ENCODE data around the gene ZCCHC24.

The ZCCHC24 gene

DNA sequence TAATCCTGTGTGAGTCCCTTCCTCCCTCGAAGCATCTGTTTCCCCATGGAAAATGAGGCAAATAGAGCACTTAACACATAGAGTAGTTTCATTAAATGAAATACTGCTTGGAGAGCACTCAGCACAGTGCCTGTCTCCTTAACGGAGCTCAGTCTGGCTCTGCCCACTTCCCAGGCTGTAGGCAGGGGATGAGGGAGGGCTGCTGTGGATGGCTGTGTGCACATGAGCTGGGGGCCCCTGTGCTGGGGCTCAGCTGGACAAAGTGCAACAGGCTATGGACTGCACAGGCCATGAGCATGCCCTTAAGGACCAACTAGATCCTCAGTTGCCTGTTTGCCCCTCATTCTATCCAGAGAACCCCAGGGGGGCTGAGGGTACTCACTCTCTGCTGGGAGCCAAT, 14.5 kb downstream of the ZCCHC24 start:
- no peak for DNase-seq (ENCODE audit: low read depth, low spot score)
- POLR2A ChIA-PET: interaction anchor here (0.9 to 1.2 kb wide), 2 partner anchors 8 to 31 kb away, joined by 3 read pairs; no protein-coding TSS in a partner anchor
- H3K4me3 ChIP-seq (ENCODE audit: low read depth, low read length): no peak overlapping the region
- CTCF ChIA-PET: interaction anchor here (1.6 to 1.7 kb wide), 3 partner anchors 9 to 30 kb away, joined by 3 to 8 read pairs (median 4); no protein-coding TSS in a partner anchor
- TF ChIP-seq, protein P1, sequence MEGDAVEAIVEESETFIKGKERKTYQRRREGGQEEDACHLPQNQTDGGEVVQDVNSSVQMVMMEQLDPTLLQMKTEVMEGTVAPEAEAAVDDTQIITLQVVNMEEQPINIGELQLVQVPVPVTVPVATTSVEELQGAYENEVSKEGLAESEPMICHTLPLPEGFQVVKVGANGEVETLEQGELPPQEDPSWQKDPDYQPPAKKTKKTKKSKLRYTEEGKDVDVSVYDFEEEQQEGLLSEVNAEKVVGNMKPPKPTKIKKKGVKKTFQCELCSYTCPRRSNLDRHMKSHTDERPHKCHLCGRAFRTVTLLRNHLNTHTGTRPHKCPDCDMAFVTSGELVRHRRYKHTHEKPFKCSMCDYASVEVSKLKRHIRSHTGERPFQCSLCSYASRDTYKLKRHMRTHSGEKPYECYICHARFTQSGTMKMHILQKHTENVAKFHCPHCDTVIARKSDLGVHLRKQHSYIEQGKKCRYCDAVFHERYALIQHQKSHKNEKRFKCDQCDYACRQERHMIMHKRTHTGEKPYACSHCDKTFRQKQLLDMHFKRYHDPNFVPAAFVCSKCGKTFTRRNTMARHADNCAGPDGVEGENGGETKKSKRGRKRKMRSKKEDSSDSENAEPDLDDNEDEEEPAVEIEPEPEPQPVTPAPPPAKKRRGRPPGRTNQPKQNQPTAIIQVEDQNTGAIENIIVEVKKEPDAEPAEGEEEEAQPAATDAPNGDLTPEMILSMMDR (IDR thresholded peaks at IDR 0.05; ENCODE audit: insufficient read depth, low read length, missing control alignments): no peak

DNA sequence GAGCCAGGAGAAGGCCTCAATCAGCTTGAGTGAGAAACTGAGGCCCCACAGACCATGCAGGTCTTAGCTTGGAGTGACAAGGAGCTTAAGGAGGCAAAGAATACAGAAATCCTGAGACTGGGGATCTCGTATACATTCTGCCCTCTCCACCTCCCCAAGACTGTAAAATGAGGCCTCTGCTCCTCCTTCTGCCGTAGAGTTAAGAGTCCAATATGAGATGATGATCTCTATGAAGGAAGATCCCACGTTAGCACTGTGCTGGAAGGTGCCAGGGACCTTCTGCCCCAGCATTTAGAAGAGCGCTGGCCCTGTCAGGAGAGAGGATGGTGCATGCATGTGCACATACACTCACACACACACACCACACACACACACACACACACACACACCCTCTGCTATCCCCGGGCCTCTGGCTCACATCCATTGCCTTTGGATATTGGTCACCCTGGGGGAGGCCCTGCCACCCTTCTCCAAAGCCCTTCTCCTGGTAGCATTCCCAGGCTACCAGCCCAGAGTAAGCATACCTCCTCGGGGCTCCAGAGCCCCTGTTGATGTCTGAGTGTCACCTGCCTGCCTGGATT, 15.0 kb downstream of the ZCCHC24 start:
- ChIA-PET POLR2A (interaction anchor here (1.2 kb wide), 1 partner anchor 8 kb away, joined by 3 read pairs; no protein-coding TSS in a partner anchor), CTCF (interaction anchor here (1.6 to 1.7 kb wide), 2 partner anchors 9 to 30 kb away, joined by 3 to 8 read pairs; no protein-coding TSS in a partner anchor)
- DNase-seq (ENCODE audit: low read depth, low spot score): no peak
- H3K4me3 ChIP-seq (ENCODE audit: low read depth, low read length): no peak overlapping the region
- TF ChIP-seq, protein P1 (IDR thresholded peaks at IDR 0.05; ENCODE audit: insufficient read depth, low read length, missing control alignments): no peak

DNA sequence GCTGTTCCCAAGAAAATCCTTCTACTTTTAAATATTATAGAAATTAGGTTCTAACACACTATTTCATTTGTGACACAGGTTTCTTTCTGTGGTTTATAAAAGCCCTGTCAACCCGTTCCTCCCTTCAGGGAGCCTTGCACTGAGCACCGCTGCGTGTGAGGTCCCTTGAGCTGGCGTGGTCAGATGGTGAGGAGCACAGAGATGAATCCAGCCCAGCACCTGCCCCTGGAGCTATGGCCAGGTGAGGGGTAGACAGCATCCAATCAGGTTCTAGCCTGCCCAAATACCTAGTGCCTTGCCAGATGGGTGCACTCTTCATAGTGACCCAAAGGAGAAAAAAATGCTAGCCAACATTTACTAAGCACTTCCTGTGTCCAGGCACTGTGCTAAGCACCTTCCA, 15.7 kb downstream of the ZCCHC24 start:
- DNase-seq (ENCODE audit: low read depth, low spot score): no peak
- TF ChIP-seq, protein P1 (IDR thresholded peaks at IDR 0.05; ENCODE audit: insufficient read depth, low read length, missing control alignments): no peak
- ChIA-PET POLR2A (interaction anchor here (1.1 kb wide), 1 partner anchor 12 kb away, joined by 3 read pairs; no protein-coding TSS in a partner anchor), CTCF (interaction anchor here (1.7 kb wide), 1 partner anchor 29 kb away, joined by 8 read pairs; no protein-coding TSS in a partner anchor)
- no peak overlapping the region for H3K4me3 ChIP-seq (ENCODE audit: low read depth, low read length)

DNA sequence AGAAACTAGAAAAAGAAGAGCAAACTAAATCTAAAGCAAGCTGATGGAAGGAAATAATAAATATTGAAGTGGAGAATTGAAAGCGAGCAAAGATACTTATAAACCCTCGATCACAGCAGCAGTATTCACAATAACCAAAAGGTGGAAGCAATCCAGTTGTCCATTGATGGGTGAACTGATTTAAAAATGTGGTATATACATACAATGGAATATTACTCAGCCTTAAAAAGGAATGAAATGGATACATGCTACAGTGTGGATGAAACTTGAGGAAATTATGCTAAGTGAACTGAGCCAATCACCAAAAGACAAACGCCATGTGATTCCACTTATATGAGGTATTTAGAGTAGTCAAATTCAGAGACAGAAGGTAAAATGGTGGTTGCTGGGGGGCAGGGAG, 17.5 kb downstream of the ZCCHC24 start:
- no peak overlapping the region for H3K4me3 ChIP-seq (ENCODE audit: low read depth, low read length)
- TF ChIP-seq, protein P1 (IDR thresholded peaks at IDR 0.05; ENCODE audit: insufficient read depth, low read length, missing control alignments): no peak
- POLR2A ChIA-PET: no interaction called here
- CTCF ChIA-PET: no interaction called here
- DNase-seq (ENCODE audit: low read depth, low spot score): no peak

DNA sequence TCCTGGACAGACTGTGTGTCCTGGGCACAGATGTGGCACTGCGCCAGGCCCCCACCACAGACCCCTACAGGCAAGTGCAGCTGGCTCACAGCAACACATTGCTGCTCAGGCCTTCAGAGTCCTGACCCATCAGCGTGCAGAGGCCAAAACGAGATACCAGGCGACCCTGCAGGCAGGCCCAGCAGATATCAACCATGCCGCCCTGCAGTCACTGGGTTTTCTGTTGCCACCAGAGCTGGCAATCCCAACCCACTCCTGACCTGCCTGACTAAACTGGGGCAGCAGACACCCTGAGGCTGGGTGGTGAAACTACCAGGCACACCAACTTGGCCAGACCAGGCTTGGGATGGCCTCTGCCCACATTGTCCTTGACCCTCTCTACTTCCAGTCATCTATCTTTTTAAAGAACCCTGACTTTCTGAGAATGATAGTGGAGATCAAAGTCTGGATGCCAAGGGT, 20.3 kb downstream of the ZCCHC24 start:
- no peak for DNase-seq (ENCODE audit: low read depth, low spot score)
- TF ChIP-seq, protein P1 (IDR thresholded peaks at IDR 0.05; ENCODE audit: insufficient read depth, low read length, missing control alignments): no peak
- ChIA-PET CTCF (interaction anchor here (1.4 to 4.6 kb wide), 5 partner anchors 9 to 25 kb away, joined by 3 to 20 read pairs (median 5); no protein-coding TSS in a partner anchor), POLR2A (no interaction called here)
- H3K4me3 ChIP-seq (ENCODE audit: low read depth, low read length): no peak overlapping the region

DNA sequence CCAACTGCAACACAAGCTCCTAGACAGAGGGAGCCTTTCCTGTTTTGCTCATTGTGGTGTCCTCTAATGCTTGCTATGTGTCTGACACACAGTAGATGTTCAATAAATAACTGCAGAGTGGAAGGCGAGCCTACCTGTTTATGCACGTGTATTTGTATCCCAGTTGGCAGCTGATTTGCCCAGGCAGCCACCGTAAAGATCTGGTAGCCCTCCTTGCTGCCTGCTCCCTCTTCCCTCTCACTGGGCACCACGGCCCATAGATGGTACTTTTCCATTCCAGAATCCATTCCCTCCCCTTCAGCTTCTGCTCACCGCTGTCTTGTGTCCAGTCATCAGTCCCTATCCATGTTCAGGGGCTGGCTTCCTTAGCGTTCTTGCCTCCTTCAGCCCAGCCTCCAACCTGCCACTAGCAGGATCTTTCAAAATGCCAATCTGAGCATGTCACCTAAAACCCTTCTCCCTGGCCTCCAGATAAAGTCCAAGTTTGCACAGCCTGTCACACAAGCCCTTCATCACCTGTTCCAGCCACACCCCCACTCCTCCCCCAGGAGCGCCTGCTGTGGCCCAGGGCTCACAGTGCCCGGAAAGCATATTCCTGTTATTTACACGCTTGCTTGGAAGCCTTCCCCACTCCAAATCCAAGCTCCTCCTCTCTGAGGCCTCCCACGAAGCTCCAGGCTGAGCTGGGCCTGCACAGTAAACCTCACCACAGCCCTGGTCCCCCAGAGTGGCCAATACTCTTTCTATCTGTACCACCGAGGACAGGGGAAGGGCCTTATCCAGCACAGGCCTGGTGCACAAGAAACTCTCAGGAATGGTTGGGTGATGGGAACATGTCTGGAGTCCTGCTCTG, 21.0 kb downstream of the ZCCHC24 start:
- TF ChIP-seq, protein P1 (IDR thresholded peaks at IDR 0.05; ENCODE audit: insufficient read depth, low read length, missing control alignments): no peak
- no peak for DNase-seq (ENCODE audit: low read depth, low spot score)
- H3K4me3 ChIP-seq (ENCODE audit: low read depth, low read length): no peak overlapping the region
- ChIA-PET POLR2A (no interaction called here), CTCF (interaction anchor here (1.4 to 4.6 kb wide), 4 partner anchors 8 to 24 kb away, joined by 3 to 20 read pairs (median 6); no protein-coding TSS in a partner anchor)
